ENCODE data around the gene MVD.

DNA sequence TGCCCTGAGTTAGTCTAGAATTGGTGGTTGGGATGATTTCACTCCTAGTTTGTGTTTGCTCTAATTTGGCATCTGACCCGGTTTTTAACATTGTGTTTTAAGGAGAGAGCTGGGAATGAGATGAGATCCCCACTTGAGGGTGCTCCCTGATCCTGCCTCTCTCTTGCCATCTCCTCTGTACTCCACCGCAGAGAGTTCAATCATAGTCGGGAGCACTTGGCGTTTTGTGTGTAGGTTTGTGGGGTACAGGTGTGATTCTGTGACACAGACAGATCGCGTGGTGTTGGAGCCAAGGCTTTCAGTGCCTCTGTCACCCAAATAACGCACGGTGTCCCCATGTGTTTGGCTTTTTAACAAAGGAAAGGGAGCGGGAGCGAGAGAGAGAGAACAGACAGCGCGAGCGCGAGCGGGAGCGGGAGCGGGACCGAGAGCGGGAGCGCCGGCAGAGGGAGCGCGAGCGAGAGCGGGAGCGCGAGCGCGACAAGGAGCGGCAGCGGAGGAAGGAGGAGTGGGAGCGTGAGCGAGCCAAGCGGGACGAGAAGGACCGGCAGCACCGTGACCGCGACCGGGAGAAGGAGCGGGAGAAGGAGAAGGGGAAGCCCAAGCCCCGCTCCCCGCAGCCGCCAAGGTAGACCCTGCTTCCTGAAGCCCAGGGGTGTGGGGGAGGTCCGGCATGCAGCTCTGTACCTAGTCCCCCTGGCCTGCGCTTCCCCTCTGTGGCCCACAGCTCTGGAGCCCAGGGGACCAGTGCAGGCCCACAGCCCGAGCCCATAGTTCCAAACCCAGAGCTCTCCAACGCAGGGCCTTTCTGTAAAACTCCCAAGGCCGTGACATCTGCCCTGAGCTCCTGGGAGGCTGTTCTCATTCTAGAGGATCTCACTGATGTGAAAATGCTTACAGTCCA lies 51.7 kb downstream of the MVD start:
- TF ChIP-seq POLR2A (IDR thresholded peaks at IDR 0.05): no peak
- TF ChIP-seq, protein P1, sequence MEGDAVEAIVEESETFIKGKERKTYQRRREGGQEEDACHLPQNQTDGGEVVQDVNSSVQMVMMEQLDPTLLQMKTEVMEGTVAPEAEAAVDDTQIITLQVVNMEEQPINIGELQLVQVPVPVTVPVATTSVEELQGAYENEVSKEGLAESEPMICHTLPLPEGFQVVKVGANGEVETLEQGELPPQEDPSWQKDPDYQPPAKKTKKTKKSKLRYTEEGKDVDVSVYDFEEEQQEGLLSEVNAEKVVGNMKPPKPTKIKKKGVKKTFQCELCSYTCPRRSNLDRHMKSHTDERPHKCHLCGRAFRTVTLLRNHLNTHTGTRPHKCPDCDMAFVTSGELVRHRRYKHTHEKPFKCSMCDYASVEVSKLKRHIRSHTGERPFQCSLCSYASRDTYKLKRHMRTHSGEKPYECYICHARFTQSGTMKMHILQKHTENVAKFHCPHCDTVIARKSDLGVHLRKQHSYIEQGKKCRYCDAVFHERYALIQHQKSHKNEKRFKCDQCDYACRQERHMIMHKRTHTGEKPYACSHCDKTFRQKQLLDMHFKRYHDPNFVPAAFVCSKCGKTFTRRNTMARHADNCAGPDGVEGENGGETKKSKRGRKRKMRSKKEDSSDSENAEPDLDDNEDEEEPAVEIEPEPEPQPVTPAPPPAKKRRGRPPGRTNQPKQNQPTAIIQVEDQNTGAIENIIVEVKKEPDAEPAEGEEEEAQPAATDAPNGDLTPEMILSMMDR (IDR thresholded peaks at IDR 0.05): no peak
